ENCODE results near the gene CATSPER3.

DNA sequence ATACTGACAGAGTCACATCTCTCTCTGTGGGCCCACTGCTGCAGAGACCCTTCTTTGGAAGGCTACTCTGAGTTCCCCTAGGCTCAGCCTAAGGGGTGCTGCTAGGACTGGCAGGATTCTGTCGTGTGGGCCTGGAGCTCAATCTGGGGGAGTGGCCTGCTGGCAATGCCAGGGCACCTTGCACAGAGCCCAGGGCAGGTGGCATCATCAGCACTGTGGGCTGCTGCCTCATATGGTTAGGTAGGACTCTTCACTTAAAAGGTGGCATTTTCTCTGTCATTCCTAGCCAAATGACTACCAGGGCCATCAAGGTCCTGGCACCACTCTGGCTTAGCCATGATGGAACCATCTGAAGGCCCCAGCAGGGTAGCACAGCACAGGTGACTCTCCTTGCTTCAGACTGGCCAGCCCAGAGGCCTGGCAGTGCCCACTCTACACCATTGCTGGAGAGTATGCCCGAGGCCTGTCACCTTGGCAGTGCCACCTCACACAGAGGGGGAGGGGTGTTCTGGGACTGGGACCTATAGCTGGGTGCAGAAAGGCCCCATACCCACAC, 44.4 kb downstream of the CATSPER3 start:
- TF ChIP-seq, protein P1, sequence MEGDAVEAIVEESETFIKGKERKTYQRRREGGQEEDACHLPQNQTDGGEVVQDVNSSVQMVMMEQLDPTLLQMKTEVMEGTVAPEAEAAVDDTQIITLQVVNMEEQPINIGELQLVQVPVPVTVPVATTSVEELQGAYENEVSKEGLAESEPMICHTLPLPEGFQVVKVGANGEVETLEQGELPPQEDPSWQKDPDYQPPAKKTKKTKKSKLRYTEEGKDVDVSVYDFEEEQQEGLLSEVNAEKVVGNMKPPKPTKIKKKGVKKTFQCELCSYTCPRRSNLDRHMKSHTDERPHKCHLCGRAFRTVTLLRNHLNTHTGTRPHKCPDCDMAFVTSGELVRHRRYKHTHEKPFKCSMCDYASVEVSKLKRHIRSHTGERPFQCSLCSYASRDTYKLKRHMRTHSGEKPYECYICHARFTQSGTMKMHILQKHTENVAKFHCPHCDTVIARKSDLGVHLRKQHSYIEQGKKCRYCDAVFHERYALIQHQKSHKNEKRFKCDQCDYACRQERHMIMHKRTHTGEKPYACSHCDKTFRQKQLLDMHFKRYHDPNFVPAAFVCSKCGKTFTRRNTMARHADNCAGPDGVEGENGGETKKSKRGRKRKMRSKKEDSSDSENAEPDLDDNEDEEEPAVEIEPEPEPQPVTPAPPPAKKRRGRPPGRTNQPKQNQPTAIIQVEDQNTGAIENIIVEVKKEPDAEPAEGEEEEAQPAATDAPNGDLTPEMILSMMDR (IDR thresholded peaks at IDR 0.05), result no peak
- TF ChIP-seq POLR2A (IDR thresholded peaks at IDR 0.05), result no peak
